ENCODE data around the gene CLSTN2.

- TF ChIP-seq, protein P1, sequence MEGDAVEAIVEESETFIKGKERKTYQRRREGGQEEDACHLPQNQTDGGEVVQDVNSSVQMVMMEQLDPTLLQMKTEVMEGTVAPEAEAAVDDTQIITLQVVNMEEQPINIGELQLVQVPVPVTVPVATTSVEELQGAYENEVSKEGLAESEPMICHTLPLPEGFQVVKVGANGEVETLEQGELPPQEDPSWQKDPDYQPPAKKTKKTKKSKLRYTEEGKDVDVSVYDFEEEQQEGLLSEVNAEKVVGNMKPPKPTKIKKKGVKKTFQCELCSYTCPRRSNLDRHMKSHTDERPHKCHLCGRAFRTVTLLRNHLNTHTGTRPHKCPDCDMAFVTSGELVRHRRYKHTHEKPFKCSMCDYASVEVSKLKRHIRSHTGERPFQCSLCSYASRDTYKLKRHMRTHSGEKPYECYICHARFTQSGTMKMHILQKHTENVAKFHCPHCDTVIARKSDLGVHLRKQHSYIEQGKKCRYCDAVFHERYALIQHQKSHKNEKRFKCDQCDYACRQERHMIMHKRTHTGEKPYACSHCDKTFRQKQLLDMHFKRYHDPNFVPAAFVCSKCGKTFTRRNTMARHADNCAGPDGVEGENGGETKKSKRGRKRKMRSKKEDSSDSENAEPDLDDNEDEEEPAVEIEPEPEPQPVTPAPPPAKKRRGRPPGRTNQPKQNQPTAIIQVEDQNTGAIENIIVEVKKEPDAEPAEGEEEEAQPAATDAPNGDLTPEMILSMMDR (IDR thresholded peaks at IDR 0.05): no peak
- no peak for TF ChIP-seq POLR2A (IDR thresholded peaks at IDR 0.05)
- no peak for TF ChIP-seq EP300 (IDR thresholded peaks at IDR 0.05)
Observed at GRCh38 chr3:140610544-140610943, 675.6 kb downstream of the CLSTN2 start.
